Aorta (tissue), 5 donors: ENCODE data around the gene CCDC85C. TPM values are rescaled to one million over a fixed set of nuclear protein-coding genes. Genes with fewer than 3 reads are reported as not detected.

Source experiments
- ATAC-seq: fragments of 200-7000 bp; cut with Tn5 transposase; one replicate; pipeline ENCODE4 v1.9.1; 2022; ENCODE audit warnings: moderate library complexity; ENCODE audit not compliant: low FRiP score
- DNase-seq, 2 donors: peaks; one replicate each; pipeline ENCODE4 v3.0.0-alpha.2; 2020
- H3K27ac ChIP-seq, 2 donors: one replicate each; pipeline ENCODE4 v1.5.1; 2013; ENCODE audit warnings: low read length in 2 of 2, mild to moderate bottlenecking in 2 of 2, moderate library complexity in 2 of 2, control low read depth in 1 of 2, inconsistent platforms in 1 of 2, low read depth in 1 of 2
- H3K27me3 ChIP-seq, 2 donors: one replicate each; pipeline ENCODE4 v1.6.1; 2013; ENCODE audit warnings: control low read depth in 1 of 2, low read length in 1 of 2, mild to moderate bottlenecking in 1 of 2, moderate library complexity in 1 of 2; ENCODE audit not compliant: insufficient read depth in 2 of 2, control insufficient read depth in 1 of 2
- H3K36me3 ChIP-seq, 2 donors: one replicate each; pipeline ENCODE4 v1.6.1; 2013; ENCODE audit warnings: control low read depth in 1 of 2, low read length in 1 of 2, mild to moderate bottlenecking in 1 of 2; ENCODE audit not compliant: insufficient read depth in 2 of 2, control insufficient read depth in 1 of 2
- H3K4me1 ChIP-seq, 2 donors: one replicate each; pipeline ENCODE4 v1.6.1; 2013; ENCODE audit warnings: low read length in 2 of 2, control low read depth in 1 of 2, mild to moderate bottlenecking in 1 of 2, moderate library complexity in 1 of 2; ENCODE audit not compliant: insufficient read depth in 2 of 2, control insufficient read depth in 1 of 2
- H3K4me3 ChIP-seq, 2 donors: one replicate each; pipeline ENCODE4 v1.5.1; 2013; ENCODE audit warnings: low read length in 2 of 2, control low read depth in 1 of 2, mild to moderate bottlenecking in 1 of 2
- H3K9me3 ChIP-seq: one replicate; pipeline ENCODE4 v1.6.1; 2013; ENCODE audit warnings: mild to moderate bottlenecking, low read length; ENCODE audit not compliant: control insufficient read depth
- WGBS, 2 donors: extraction: QIAGEN DNeasy Blood & Tissue Kit; methylation state at CpG; one replicate each; pipeline ENCODE4 v1.1.7; 2013; 5-methylcytosine and 5-hydroxymethylcytosine counted together
- intact Hi-C, 2 donors: fragments of 100-400 bp; cut with DNase I; formaldehyde crosslinking; loops; one replicate each; pipeline versions ENCODE4 v1.14.2 to v1.15.0; 2022
- polyA plus RNA-seq, 2 donors: library from polyadenylated mRNA; stranded (reverse); fragments of 200-250 nt; gene quantifications; one replicate each; pipeline ENCODE4 v1.2.3, GENCODE V29; 2013
- total RNA-seq, 2 donors: library from RNA; stranded (reverse); fragmentation: NEBNext Ultra II Directional; extraction: Animal tissue kit (Norgen Biotek cat#: 25700); gene quantifications; one replicate each; pipeline ENCODE4 v1.2.1, GENCODE V29; 2021
- donor health status: healthy with polysubstance abuse.
- donor health status: Bipolar disorder and iron deficiency.
- donor health status: DM: no; HTN: no; CAD: no.
- donor health status: DM: no; HTN: no; CAD: no.
- donor health status: DM: yes; HTN: yes; CAD: no.

Gene CCDC85C
- total and polyA plus RNA-seq, 4 donors = 1.2 to 8.1 (median 7.0) TPM

- H3K27ac ChIP-seq = no peak overlapping the region
- no peak overlapping the region for H3K4me3 ChIP-seq
- no peaks in the 10 kb centered on the region for H3K27me3 ChIP-seq
- no peaks in the 10 kb centered on the region for H3K4me1 ChIP-seq
- no peaks in the 10 kb centered on the region for H3K36me3 ChIP-seq
- intact Hi-C loops = loop anchor here in 1 of 2 donors (1.0 kb wide), 1 partner anchor 110 kb away; no protein-coding TSS in a partner anchor
- peak; percentile 34 to 63 for DNase-seq
- 62 to 66% methylated on average over 16 of the region's 16 CpGs for WGBS, 2 donors
- H3K9me3 ChIP-seq = no peaks in the 10 kb centered on the region
- ATAC-seq = no peak
Measured at GRCh38 chr14:99517643-99518381, 86.2 kb downstream of the CCDC85C start.

GRCh38 chr14:99516871-99517642 is 87.0 kb downstream of the CCDC85C start:
- Histone ChIP-seq H3K36me3 (no peaks in the 10 kb centered on the region), H3K27ac (no peak overlapping the region), H3K4me1 (no peaks in the 10 kb centered on the region), H3K9me3 (no peaks in the 10 kb centered on the region), H3K27me3 (no peaks in the 10 kb centered on the region), H3K4me3 (no peak overlapping the region)
- 75 to 83% methylated on average over 14 of the region's 14 CpGs for WGBS, 2 donors
- ATAC-seq (no peak), DNase-seq (peak; percentile 35 to 72)
- intact Hi-C loops = no loop called here

GRCh38 chr14:99516156-99516870 is 87.7 kb downstream of the CCDC85C start:
- H3K27me3 ChIP-seq = no peaks in the 10 kb centered on the region
- no peak overlapping the region for H3K27ac ChIP-seq
- H3K9me3 ChIP-seq = no peaks in the 10 kb centered on the region
- no peaks in the 10 kb centered on the region for H3K36me3 ChIP-seq
- ATAC-seq (no peak), DNase-seq (peak; percentile 48 to 72)
- WGBS, 2 donors = 79 to 80% methylated on average over 23 to 24 of the region's 24 CpGs
- intact Hi-C loops = no loop called here
- no peaks in the 10 kb centered on the region for H3K4me1 ChIP-seq
- no peak overlapping the region for H3K4me3 ChIP-seq

GRCh38 chr14:99515301-99516155 is 88.5 kb downstream of the CCDC85C start:
- peak; percentile 34 to 56 for DNase-seq
- no peak overlapping the region for H3K4me3 ChIP-seq
- WGBS, 2 donors = 89% methylated on average over 27 of the region's 27 CpGs
- H3K36me3 ChIP-seq = no peaks in the 10 kb centered on the region
- intact Hi-C loops = no loop called here
- H3K9me3 ChIP-seq = no peaks in the 10 kb centered on the region
- H3K27ac ChIP-seq = no peak overlapping the region
- no peaks in the 10 kb centered on the region for H3K4me1 ChIP-seq
- H3K27me3 ChIP-seq = no peaks in the 10 kb centered on the region
- no peak for ATAC-seq

GRCh38 chr14:99514552-99515300 is 89.3 kb downstream of the CCDC85C start:
- H3K27me3 ChIP-seq = no peaks in the 10 kb centered on the region
- intact Hi-C loops = no loop called here
- DNase-seq (peak; percentile 44 to 75), ATAC-seq (no peak)
- H3K9me3 ChIP-seq = no peaks in the 10 kb centered on the region
- H3K4me1 ChIP-seq = no peaks in the 10 kb centered on the region
- H3K36me3 ChIP-seq = no peaks in the 10 kb centered on the region
- 87 to 90% methylated on average over 19 to 20 of the region's 20 CpGs for WGBS, 2 donors
- H3K4me3 ChIP-seq = no peak overlapping the region
- no peak overlapping the region for H3K27ac ChIP-seq

- WGBS, 2 donors = 74% methylated on average over 13 of the region's 13 CpGs
- Histone ChIP-seq H3K4me1 (no peaks in the 10 kb centered on the region), H3K27ac (no peak overlapping the region), H3K27me3 (no peaks in the 10 kb centered on the region), H3K4me3 (no peak overlapping the region), H3K9me3 (no peaks in the 10 kb centered on the region), H3K36me3 (peaks cover 0 to 3% of the 10 kb centered on the region in 2 donors)
- ATAC-seq = no peak
- intact Hi-C loops = no loop called here
- peak in 1 of 2 donors; percentile 73 for DNase-seq
Measured at GRCh38 chr14:99513946-99514551, 90.0 kb downstream of the CCDC85C start.

GRCh38 chr14:99513183-99513694 is 90.8 kb downstream of the CCDC85C start:
- 86% methylated on average over 15 of the region's 15 CpGs for WGBS, 2 donors
- no peaks in the 10 kb centered on the region for H3K9me3 ChIP-seq
- no peak overlapping the region for H3K27ac ChIP-seq
- DNase-seq (peak; percentile 43 to 67), ATAC-seq (no peak)
- intact Hi-C loops = no loop called here
- H3K4me3 ChIP-seq = no peak overlapping the region
- H3K4me1 ChIP-seq = no peaks in the 10 kb centered on the region
- H3K27me3 ChIP-seq = no peaks in the 10 kb centered on the region
- H3K36me3 ChIP-seq = peaks cover 0 to 3% of the 10 kb centered on the region in 2 donors
